ENCODE results near the gene SGCD.

GRCh38 chr5:156669416-156669815 lies 342.5 kb downstream of the SGCD start:
- no peak for TF ChIP-seq CTCF (IDR thresholded peaks at IDR 0.05)
- no peak for TF ChIP-seq TCF7L2 (IDR thresholded peaks at IDR 0.05; ENCODE audit: low read depth, low read length)
- TF ChIP-seq SIN3A (IDR thresholded peaks at IDR 0.05; ENCODE audit: borderline replicate concordance, insufficient read depth, low read depth, low read length): no peak
- TF ChIP-seq, protein P1, sequence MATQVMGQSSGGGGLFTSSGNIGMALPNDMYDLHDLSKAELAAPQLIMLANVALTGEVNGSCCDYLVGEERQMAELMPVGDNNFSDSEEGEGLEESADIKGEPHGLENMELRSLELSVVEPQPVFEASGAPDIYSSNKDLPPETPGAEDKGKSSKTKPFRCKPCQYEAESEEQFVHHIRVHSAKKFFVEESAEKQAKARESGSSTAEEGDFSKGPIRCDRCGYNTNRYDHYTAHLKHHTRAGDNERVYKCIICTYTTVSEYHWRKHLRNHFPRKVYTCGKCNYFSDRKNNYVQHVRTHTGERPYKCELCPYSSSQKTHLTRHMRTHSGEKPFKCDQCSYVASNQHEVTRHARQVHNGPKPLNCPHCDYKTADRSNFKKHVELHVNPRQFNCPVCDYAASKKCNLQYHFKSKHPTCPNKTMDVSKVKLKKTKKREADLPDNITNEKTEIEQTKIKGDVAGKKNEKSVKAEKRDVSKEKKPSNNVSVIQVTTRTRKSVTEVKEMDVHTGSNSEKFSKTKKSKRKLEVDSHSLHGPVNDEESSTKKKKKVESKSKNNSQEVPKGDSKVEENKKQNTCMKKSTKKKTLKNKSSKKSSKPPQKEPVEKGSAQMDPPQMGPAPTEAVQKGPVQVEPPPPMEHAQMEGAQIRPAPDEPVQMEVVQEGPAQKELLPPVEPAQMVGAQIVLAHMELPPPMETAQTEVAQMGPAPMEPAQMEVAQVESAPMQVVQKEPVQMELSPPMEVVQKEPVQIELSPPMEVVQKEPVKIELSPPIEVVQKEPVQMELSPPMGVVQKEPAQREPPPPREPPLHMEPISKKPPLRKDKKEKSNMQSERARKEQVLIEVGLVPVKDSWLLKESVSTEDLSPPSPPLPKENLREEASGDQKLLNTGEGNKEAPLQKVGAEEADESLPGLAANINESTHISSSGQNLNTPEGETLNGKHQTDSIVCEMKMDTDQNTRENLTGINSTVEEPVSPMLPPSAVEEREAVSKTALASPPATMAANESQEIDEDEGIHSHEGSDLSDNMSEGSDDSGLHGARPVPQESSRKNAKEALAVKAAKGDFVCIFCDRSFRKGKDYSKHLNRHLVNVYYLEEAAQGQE (IDR thresholded peaks at IDR 0.05; ENCODE audit: insufficient read depth in 1 of 2, low read depth in 2 of 2, low read length in 1 of 2): no peak

All from Panc1 (cell line).